NCI-H2196 treated with DMSO at 0.1 percent for 48 hours (cell line): Measurements from ENCODE around the gene BRSK2.

ENCODE experiments used
- DNase-seq: peaks from one replicate; lab custom pipeline; 2025; ENCODE audit not compliant: unreplicated experiment; lab: John Stamatoyannopoulos, UW

BRSK2 gene

GRCh38 chr11:1493650-1494244 lies 104.0 kb downstream of the BRSK2 start:
- no peak for DNase-seq

- DNase-seq, result no peak
Measured at GRCh38 chr11:1494650-1495049, 104.9 kb downstream of the BRSK2 start.

- DNase-seq, result no peak
Measured at GRCh38 chr11:1496091-1496760, 106.5 kb downstream of the BRSK2 start.

GRCh38 chr11:1496761-1497095 lies 107.0 kb downstream of the BRSK2 start:
- DNase-seq, result no peak

- no peak for DNase-seq
Measured at GRCh38 chr11:1497600-1497999, 107.9 kb downstream of the BRSK2 start.

- DNase-seq, result no peak
Measured at GRCh38 chr11:1498262-1498661, 108.5 kb downstream of the BRSK2 start.

GRCh38 chr11:1499261-1499890 lies 109.6 kb downstream of the BRSK2 start:
- no peak for DNase-seq

GRCh38 chr11:1499899-1500298 lies 110.2 kb downstream of the BRSK2 start:
- DNase-seq, result no peak

GRCh38 chr11:1500466-1501420 lies 111.0 kb downstream of the BRSK2 start:
- DNase-seq, result no peak

- no peak for DNase-seq
Measured at GRCh38 chr11:1501421-1502167, 111.9 kb downstream of the BRSK2 start.

GRCh38 chr11:1502168-1502953 lies 112.6 kb downstream of the BRSK2 start:
- DNase-seq, result no peak

- DNase-seq, result peak; percentile 11
Measured at GRCh38 chr11:1502954-1503707, 113.4 kb downstream of the BRSK2 start.

GRCh38 chr11:1503708-1504104 lies 114.0 kb downstream of the BRSK2 start:
- no peak for DNase-seq

GRCh38 chr11:1504138-1504537 lies 114.4 kb downstream of the BRSK2 start:
- DNase-seq, result no peak

GRCh38 chr11:1504581-1505290 lies 115.0 kb downstream of the BRSK2 start:
- DNase-seq, result no peak

- no peak for DNase-seq
Measured at GRCh38 chr11:1505480-1505879, 115.7 kb downstream of the BRSK2 start.

GRCh38 chr11:1506981-1507380 lies 117.2 kb downstream of the BRSK2 start:
- DNase-seq, result no peak

- no peak for DNase-seq
Measured at GRCh38 chr11:1507381-1508140, 117.8 kb downstream of the BRSK2 start.
